Tibial artery (tissue), 4 donors: ENCODE data around the gene AMIGO3.

Source experiments
- DNase-seq, 2 donors: peaks; one replicate each; pipeline ENCODE4 v3.0.0-alpha.2; 2019
- H3K27ac ChIP-seq, 2 donors: fragments of 200-600 bp; sonication (generic) in 1 of 2; 1 replicate in 1 of 2; 2 replicates in 1 of 2; pipeline ENCODE4 v1.5.1; 2018 to 2019; ENCODE audit warnings: mild to moderate bottlenecking in 1 of 2
- H3K27me3 ChIP-seq, 2 donors: fragments of 200-600 bp; sonication (generic) in 1 of 2; one replicate each; pipeline versions ENCODE4 v1.5.1 to v1.6.0; 2016 to 2019
- H3K36me3 ChIP-seq, 3 donors: fragments of 200-600 bp; sonication (generic) in 2 of 3; one replicate each; pipeline ENCODE4 v1.5.1; 2016 to 2019; ENCODE audit warnings: mild to moderate bottlenecking in 2 of 3
- H3K4me1 ChIP-seq, 4 donors: fragments of 200-600 bp; sonication (generic) in 2 of 4; 1 replicate in 3 of 4; 2 replicates in 1 of 4; pipeline ENCODE4 v1.5.1; 2016 to 2019
- H3K4me3 ChIP-seq, 2 donors: fragments of 200-600 bp; sonication (generic) in 1 of 2; 1 replicate in 1 of 2; 2 replicates in 1 of 2; pipeline ENCODE4 v1.5.1; 2018 to 2019; ENCODE audit warnings: mild to moderate bottlenecking in 2 of 2
- H3K9me3 ChIP-seq, 3 donors: fragments of 200-600 bp; sonication (generic) in 1 of 3; one replicate each; pipeline ENCODE4 v1.5.1; 2016 to 2019
- intact Hi-C: fragments of 100-400 bp; cut with DNase I; formaldehyde crosslinking; loops from one replicate; pipeline ENCODE4 v1.15.0; 2023; ENCODE audit warnings: low total_unique reads
- TF ChIP-seq, protein P1 (sequence below), 2 experiments: fragments of 200-600 bp in 1 of 2; fragments of 450-650 bp in 1 of 2; IDR thresholded peaks; one replicate each; pipeline ENCODE4 v1.5.1; 2017 to 2019; ENCODE audit warnings: antibody characterized with exemption in 2 of 2, mild to moderate bottlenecking in 1 of 2, moderate library complexity in 1 of 2

The AMIGO3 gene

DNA sequence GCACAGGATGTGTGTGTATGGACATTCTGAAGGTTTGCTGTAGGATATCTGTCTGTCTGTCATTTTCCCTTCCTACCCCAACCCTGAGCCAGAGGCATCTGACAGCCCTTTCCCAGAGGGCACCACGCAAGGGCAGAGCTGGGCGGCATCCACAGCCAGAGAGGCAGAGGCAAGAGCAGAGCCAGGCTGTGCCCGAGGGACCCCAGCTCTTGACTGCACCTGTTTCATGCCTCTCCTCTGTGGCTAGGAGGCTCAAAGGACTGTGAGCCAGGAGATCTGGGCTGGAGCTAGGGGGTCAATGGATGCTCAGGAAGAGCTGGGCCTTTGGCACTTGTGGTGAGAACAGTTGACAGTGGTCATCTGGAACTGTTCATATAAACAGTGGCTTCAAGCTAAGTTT is 50.1 kb downstream of the AMIGO3 start:
- Histone ChIP-seq H3K4me3 (no peak overlapping the region), H3K4me1 (peaks cover 0 to 8% (median 5%) of the 10 kb centered on the region in 4 donors), H3K27ac (no peak overlapping the region), H3K9me3 (no peaks in the 10 kb centered on the region), H3K36me3 (no peaks in the 10 kb centered on the region), H3K27me3 (peaks cover 0 to 7% of the 10 kb centered on the region in 2 donors)
- no peak for DNase-seq
- intact Hi-C loops = no loop called here
- TF ChIP-seq, protein P1, sequence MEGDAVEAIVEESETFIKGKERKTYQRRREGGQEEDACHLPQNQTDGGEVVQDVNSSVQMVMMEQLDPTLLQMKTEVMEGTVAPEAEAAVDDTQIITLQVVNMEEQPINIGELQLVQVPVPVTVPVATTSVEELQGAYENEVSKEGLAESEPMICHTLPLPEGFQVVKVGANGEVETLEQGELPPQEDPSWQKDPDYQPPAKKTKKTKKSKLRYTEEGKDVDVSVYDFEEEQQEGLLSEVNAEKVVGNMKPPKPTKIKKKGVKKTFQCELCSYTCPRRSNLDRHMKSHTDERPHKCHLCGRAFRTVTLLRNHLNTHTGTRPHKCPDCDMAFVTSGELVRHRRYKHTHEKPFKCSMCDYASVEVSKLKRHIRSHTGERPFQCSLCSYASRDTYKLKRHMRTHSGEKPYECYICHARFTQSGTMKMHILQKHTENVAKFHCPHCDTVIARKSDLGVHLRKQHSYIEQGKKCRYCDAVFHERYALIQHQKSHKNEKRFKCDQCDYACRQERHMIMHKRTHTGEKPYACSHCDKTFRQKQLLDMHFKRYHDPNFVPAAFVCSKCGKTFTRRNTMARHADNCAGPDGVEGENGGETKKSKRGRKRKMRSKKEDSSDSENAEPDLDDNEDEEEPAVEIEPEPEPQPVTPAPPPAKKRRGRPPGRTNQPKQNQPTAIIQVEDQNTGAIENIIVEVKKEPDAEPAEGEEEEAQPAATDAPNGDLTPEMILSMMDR (IDR thresholded peaks at IDR 0.05) = no peak

DNA sequence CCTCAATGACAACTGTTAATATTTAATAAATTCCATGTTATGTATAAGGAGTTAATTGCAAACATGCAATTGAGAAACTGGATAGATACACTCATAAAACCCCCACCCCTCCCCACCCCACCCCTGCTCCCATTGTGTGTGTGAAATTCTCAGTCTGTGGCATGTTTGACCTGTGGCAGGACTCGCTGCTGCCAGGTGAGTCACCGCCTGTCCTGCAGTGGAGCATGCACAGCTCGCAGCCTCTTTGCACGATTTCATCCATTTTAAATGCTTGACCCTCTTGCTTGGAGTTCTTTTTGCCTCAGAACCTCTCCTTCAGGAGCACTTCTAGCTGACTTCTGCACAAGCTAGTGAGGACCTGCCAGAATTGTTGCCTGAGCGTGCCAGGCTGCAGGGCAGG is 50.6 kb downstream of the AMIGO3 start:
- Histone ChIP-seq H3K9me3 (no peaks in the 10 kb centered on the region), H3K4me3 (no peak overlapping the region), H3K36me3 (no peaks in the 10 kb centered on the region), H3K4me1 (peaks cover 0 to 7% (median 5%) of the 10 kb centered on the region in 4 donors), H3K27me3 (peaks cover 0 to 7% of the 10 kb centered on the region in 2 donors), H3K27ac (no peak overlapping the region)
- DNase-seq = no peak
- intact Hi-C loops = no loop called here
- TF ChIP-seq, protein P1 (IDR thresholded peaks at IDR 0.05) = no peak

DNA sequence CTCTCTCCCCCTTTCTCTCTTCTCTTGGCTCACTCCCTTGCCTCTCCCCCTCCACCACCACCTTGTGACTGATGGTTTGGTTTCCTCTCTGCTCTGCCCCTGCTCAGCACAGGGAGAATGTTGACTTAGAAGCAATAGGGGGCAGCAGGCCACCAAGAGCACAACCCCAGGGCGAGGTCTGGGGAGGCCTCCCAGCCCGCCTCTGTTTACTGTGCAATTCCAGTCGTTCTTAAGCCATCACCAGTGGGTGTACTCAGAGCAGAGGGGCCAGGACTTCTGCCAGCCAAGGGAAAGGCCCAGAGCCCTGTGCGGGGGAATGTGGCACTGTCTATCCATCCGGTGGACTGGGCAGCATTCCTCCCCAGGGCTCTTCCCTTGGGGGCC is 51.1 kb downstream of the AMIGO3 start:
- no peak overlapping the region for H3K4me3 ChIP-seq
- TF ChIP-seq, protein P1 (IDR thresholded peaks at IDR 0.05) = no peak
- peaks cover 0 to 8% of the 10 kb centered on the region in 2 donors for H3K27me3 ChIP-seq
- no peaks in the 10 kb centered on the region for H3K36me3 ChIP-seq
- no peak overlapping the region for H3K27ac ChIP-seq
- no peak for DNase-seq
- intact Hi-C loops = no loop called here
- peaks cover 0 to 4% (median 3%) of the 10 kb centered on the region in 4 donors for H3K4me1 ChIP-seq
- H3K9me3 ChIP-seq = no peaks in the 10 kb centered on the region

DNA sequence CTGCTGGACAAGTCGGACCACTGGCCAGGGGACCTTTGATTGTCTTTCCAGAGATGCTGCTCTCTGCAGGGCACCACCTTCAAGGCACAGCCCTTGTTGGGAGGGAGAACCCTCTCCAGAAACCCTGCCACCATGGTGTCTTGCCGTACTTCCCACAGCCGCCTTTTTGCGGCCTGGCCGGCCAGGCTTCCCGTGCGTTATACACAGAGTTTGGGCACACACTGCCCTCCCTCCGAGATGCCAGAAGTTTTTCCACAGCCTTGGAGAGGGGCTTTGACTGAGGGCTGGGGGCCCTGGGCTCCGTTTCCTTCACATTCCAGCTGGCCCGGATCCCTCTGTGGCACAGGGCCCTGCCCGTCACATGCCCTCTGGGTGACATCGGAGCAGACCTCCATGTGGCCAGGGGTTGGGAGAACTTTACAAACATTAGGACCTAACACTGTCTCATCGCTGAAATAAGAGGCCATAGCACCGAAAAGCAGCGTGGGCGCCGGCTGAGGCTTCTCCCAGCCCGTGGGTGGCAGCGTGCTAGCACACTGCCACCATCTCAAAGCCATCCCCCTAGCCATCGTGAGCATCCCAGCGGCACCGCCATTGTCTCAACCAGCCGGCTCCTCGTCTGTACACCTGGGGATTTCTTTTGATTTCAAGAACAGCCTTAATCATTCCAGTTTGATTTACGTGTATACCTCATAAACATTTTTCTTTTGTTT is 51.6 kb downstream of the AMIGO3 start:
- TF ChIP-seq, protein P1 (IDR thresholded peaks at IDR 0.05) = no peak
- intact Hi-C loops = no loop called here
- DNase-seq = no peak
- H3K27me3 ChIP-seq = peaks cover 0 to 13% of the 10 kb centered on the region in 2 donors
- H3K4me3 ChIP-seq = no peak overlapping the region
- no peaks in the 10 kb centered on the region for H3K36me3 ChIP-seq
- H3K4me1 ChIP-seq = no peaks in the 10 kb centered on the region
- H3K9me3 ChIP-seq = no peaks in the 10 kb centered on the region
- H3K27ac ChIP-seq = no peak overlapping the region
